Endothelial cell (in vitro differentiated cells): ENCODE measurements around the gene CHN2. TPM values are rescaled to one million over a fixed set of nuclear protein-coding genes. Genes with fewer than 3 reads are reported as not detected.

Experiments used
- DNase-seq: peaks from one replicate; pipeline ENCODE4 v3.0.0; 2021; ENCODE audit warnings: low spot score
- H3K27ac Mint-ChIP-seq: one replicate; pipeline ENCODE4 v1.8.0; 2021; ENCODE audit warnings: mixed read lengths, inconsistent platforms; ENCODE audit not compliant: unreplicated experiment
- H3K27me3 Mint-ChIP-seq: one replicate; pipeline ENCODE4 v1.8.0; 2021; ENCODE audit warnings: mild to moderate bottlenecking, moderate library complexity, mixed read lengths, inconsistent platforms; ENCODE audit not compliant: unreplicated experiment
- H3K36me3 Mint-ChIP-seq: one replicate; pipeline ENCODE4 v1.8.0; 2021; ENCODE audit warnings: mild to moderate bottlenecking, low read depth, mixed read lengths, inconsistent platforms; ENCODE audit not compliant: unreplicated experiment
- H3K4me1 Mint-ChIP-seq: one replicate; pipeline ENCODE4 v1.8.0; 2021; ENCODE audit warnings: mild to moderate bottlenecking, mixed read lengths, inconsistent platforms; ENCODE audit not compliant: unreplicated experiment
- H3K4me3 Mint-ChIP-seq: one replicate; pipeline ENCODE4 v1.8.0; 2021; ENCODE audit warnings: mild to moderate bottlenecking, mixed read lengths, inconsistent platforms; ENCODE audit not compliant: unreplicated experiment
- H3K9me3 Mint-ChIP-seq: one replicate; pipeline ENCODE4 v1.8.0; 2021; ENCODE audit warnings: mixed read lengths, inconsistent platforms; ENCODE audit not compliant: unreplicated experiment
- CTCF ChIP-seq: fragments of 200-600 bp; sonication (generic); IDR thresholded peaks from one replicate; pipeline ENCODE4 v1.5.0; 2021; ENCODE audit warnings: antibody characterized with exemption; ENCODE audit not compliant: unreplicated experiment
- total RNA-seq: library from RNA; stranded (reverse); fragmentation: NEBNext Ultra II Directional; extraction: Animal tissue kit (Norgen Biotek cat#: 25700); gene quantifications from one replicate; pipeline ENCODE4 v1.2.1, GENCODE V29; 2021; ENCODE audit not compliant: unreplicated experiment

CHN2 gene
- total RNA-seq, 1 donor from 2014 or later = 3.4 TPM

DNA sequence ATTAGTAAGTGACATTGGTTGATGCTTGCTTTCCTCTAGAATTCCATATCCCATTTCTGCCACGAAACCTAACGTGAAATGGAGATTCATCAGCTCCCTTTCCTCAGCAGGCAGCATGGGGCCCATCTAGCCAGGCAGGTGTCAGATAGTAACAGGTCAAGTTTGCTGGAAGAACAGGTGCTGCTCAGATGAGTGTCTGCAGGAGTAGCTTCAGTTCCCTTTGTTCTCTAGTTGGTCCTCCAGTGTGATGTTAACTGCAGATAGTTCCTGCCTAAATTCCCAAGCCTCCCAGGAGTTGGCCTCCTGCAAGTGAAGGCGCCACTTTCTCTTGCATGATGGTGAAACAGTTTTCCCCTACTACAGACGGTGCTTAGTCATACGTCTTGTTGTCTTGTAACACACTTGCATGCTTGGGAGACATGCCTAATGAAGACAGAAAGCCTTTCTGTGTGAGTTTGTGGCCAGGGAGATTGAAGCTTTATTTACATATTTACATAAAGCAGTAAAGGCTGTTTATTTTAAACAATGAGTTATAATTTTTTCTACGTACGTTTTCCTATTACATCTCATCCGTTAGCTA, 175.4 kb downstream of the CHN2 start:
- Mint-ChIP-seq H3K36me3 (no peaks in the 10 kb centered on the region), H3K9me3 (no peaks in the 10 kb centered on the region), H3K27ac (no peak overlapping the region), H3K4me1 (no peaks in the 10 kb centered on the region), H3K4me3 (no peak overlapping the region), H3K27me3 (no peaks in the 10 kb centered on the region)
- TF ChIP-seq CTCF = no peak
- DNase-seq = no peak

GRCh38 chr7:29370531-29371314, 176.1 kb downstream of the CHN2 start:
- Mint-ChIP-seq H3K4me3 (no peak overlapping the region), H3K27ac (no peak overlapping the region), H3K4me1 (no peaks in the 10 kb centered on the region), H3K27me3 (no peaks in the 10 kb centered on the region), H3K36me3 (no peaks in the 10 kb centered on the region), H3K9me3 (no peaks in the 10 kb centered on the region)
- no peak for TF ChIP-seq CTCF
- DNase-seq = no peak

GRCh38 chr7:29371472-29371871, 176.9 kb downstream of the CHN2 start:
- Mint-ChIP-seq H3K4me1 (peaks cover 4% of the 10 kb centered on the region), H3K36me3 (no peaks in the 10 kb centered on the region), H3K9me3 (no peaks in the 10 kb centered on the region), H3K27ac (no peak overlapping the region), H3K4me3 (no peak overlapping the region), H3K27me3 (no peaks in the 10 kb centered on the region)
- TF ChIP-seq CTCF = no peak
- no peak for DNase-seq

GRCh38 chr7:29372351-29373090, 177.9 kb downstream of the CHN2 start:
- Mint-ChIP-seq H3K4me1 (peaks cover 8% of the 10 kb centered on the region), H3K27me3 (no peaks in the 10 kb centered on the region), H3K27ac (no peak overlapping the region)

More at GRCh38 chr7:29372351-29373090, 177.9 kb downstream of the CHN2 start:
- DNase-seq = no peak
- Mint-ChIP-seq H3K9me3 (no peaks in the 10 kb centered on the region), H3K36me3 (no peaks in the 10 kb centered on the region), H3K4me3 (no peak overlapping the region)
- no peak for TF ChIP-seq CTCF
